AG09319 (cell line): ENCODE results near the gene WDFY3.

Experiments
- DNase-seq: peaks from one replicate; pipeline ENCODE4 v3.0.0-alpha.2; 2010; ENCODE audit warnings: low read depth; ENCODE audit errors: extremely low read depth
- TF ChIP-seq, protein P1 (sequence below): IDR thresholded peaks from 2 replicates; pipeline ENCODE4 v1.5.1; 2011; ENCODE audit warnings: low read depth, mild to moderate bottlenecking, inconsistent platforms, low read length, moderate library complexity

Gene WDFY3

GRCh38 chr4:84913176-84913575 is 53.3 kb downstream of the WDFY3 start:
- TF ChIP-seq, protein P1, sequence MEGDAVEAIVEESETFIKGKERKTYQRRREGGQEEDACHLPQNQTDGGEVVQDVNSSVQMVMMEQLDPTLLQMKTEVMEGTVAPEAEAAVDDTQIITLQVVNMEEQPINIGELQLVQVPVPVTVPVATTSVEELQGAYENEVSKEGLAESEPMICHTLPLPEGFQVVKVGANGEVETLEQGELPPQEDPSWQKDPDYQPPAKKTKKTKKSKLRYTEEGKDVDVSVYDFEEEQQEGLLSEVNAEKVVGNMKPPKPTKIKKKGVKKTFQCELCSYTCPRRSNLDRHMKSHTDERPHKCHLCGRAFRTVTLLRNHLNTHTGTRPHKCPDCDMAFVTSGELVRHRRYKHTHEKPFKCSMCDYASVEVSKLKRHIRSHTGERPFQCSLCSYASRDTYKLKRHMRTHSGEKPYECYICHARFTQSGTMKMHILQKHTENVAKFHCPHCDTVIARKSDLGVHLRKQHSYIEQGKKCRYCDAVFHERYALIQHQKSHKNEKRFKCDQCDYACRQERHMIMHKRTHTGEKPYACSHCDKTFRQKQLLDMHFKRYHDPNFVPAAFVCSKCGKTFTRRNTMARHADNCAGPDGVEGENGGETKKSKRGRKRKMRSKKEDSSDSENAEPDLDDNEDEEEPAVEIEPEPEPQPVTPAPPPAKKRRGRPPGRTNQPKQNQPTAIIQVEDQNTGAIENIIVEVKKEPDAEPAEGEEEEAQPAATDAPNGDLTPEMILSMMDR, result no peak
- no peak for DNase-seq

DNA sequence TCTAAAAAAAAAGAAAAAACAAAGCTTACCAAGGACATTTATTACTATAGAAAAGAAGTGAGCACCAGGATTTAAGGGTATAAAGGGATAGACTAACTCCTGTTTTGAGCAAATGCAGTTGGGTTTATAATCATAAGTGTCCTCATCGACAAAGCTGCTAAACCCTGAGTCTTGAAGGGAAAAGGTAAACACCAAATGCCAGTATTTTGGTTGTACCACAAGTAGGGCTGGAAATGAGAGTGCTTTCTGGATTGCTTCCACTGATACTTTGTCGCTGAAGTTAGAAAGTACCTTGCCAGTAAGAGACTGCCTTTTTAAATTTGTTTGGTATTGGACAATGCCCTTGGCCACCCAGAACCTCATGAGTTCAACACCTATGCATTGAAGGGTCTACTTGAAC is 53.7 kb downstream of the WDFY3 start:
- TF ChIP-seq, protein P1, result no peak

DNA sequence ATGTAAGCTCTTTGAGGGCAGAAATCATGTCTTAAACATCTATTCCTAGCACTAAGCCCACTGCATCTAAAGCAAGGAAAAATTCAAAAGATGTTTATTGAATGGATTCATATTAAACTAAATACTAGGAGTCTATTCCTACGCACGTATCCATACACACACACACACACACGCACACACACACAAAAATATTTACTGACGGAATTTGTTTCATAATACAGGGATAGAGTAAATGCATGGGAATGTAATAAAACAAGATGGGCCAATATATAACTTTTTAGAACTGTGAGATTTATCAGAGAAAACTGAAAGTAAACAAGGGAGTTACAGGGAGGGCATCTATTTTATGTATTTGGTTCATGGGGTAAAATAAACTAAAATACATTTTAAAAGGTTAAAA is 57.6 kb downstream of the WDFY3 start:
- DNase-seq, result no peak
- TF ChIP-seq, protein P1, result no peak

More for the DNA sequence above, 53.7 kb downstream of the WDFY3 start:
- no peak for DNase-seq

- TF ChIP-seq, protein P1, result no peak
- DNase-seq, result no peak
Observed at GRCh38 chr4:84907145-84907544, 59.3 kb downstream of the WDFY3 start.

DNA sequence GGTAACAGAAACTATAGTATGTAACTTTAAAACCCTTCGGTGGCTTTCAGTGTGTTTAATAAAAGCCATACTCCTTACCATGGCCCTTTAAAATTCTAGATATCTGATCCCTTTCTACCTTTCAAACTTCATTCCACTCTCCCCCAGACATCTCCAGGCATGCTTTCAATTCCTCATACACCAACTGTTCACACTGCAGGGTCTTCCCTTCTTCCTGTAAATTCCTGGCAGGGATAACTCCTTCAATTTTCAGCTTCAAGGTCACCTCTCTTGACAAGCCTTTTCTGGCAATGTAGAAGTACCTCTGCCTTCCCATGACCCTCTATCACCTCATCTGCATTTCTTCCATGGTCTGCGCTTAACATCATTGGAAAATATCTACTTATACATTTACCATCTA is 60.8 kb downstream of the WDFY3 start:
- TF ChIP-seq, protein P1, result no peak
- no peak for DNase-seq

GRCh38 chr4:84901740-84902281 is 64.7 kb downstream of the WDFY3 start:
- no peak for DNase-seq
- TF ChIP-seq, protein P1, result no peak

- no peak for DNase-seq
- TF ChIP-seq, protein P1, result no peak
Observed at GRCh38 chr4:84901173-84901572, 65.3 kb downstream of the WDFY3 start.
